Activated T-helper 1 cell treated with anti-CD3 and anti-CD28 coated beads, Interleukin-12 subunit alpha, Interleukin-12 subunit beta, Interleukin-2, Interleukin-4 antibody, amounts not matched to agents 30 ng/mL and 10 ng/mL and 1 ng/mL, durations not matched to agents 14 hours and 24 hours and 36 hours (primary cell): ENCODE data around the gene IGF2BP1. TPM values are rescaled to one million over a fixed set of nuclear protein-coding genes. Genes with fewer than 3 reads are reported as not detected.

Experiments
- DNase-seq: peaks from one replicate; pipeline ENCODE4 v3.0.0; 2021; ENCODE audit warnings: low spot score
- H3K27ac Mint-ChIP-seq: one replicate; pipeline ENCODE4 v1.8.0; 2021; ENCODE audit warnings: mild to moderate bottlenecking, mixed read lengths
- H3K27me3 Mint-ChIP-seq: one replicate; pipeline ENCODE4 v1.8.0; 2022; ENCODE audit warnings: mild to moderate bottlenecking, moderate library complexity, mixed read lengths; ENCODE audit not compliant: insufficient read depth
- H3K36me3 Mint-ChIP-seq: one replicate; pipeline ENCODE4 v1.8.0; 2021; ENCODE audit warnings: low read depth, mixed read lengths
- H3K4me1 Mint-ChIP-seq: one replicate; pipeline ENCODE4 v1.8.0; 2021; ENCODE audit warnings: low read depth, mixed read lengths
- H3K4me3 Mint-ChIP-seq: one replicate; pipeline ENCODE4 v1.8.0; 2021; ENCODE audit warnings: mild to moderate bottlenecking, moderate library complexity, mixed read lengths
- H3K9me3 Mint-ChIP-seq: one replicate; pipeline ENCODE4 v1.8.0; 2021; ENCODE audit warnings: mixed read lengths
- intact Hi-C: fragments of 100-400 bp; cut with micrococcal nuclease; formaldehyde crosslinking; loops from one replicate; pipeline ENCODE4 v1.15.1; 2024
- total RNA-seq: library from RNA; stranded (reverse); gene quantifications from 2 replicates; pipeline ENCODE4 v1.2.3, GENCODE V29; 2022

Gene IGF2BP1
- total RNA-seq, 1 donor from 2014 or later, result not detected

DNA sequence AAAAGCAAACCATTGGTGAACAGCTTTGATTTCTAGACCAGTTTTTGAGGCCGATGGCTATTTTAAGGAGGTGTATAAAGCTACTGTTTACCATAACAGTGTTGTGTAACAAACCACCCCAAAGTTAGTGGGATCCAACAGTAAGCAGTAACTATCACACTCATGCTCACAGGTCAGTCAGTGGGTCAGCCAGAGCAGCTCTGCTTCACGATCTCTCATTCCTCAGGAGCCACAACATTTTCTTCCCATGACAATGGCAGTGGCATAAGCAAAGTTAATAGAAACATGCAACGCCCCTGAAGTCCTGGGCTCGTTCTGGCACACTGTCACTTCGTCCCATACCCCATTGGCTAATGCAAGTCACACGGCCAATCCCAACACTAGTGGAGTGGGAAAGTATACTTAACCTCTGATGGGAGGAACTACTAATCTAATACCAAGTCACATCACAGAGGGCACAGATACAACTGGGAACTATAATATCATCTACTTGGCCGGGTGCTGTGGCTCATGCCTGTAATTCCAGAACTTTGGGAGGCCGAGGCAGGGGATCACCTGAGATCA lies 107.4 kb downstream of the IGF2BP1 start:
- H3K36me3 Mint-ChIP-seq, result no peaks in the 10 kb centered on the region
- H3K4me1 Mint-ChIP-seq, result no peaks in the 10 kb centered on the region
- peaks cover 10% of the 10 kb centered on the region for H3K27me3 Mint-ChIP-seq
- no peak overlapping the region for H3K27ac Mint-ChIP-seq
- H3K4me3 Mint-ChIP-seq, result no peak overlapping the region
- no peak for DNase-seq
- intact Hi-C loops, result no loop called here
- no peaks in the 10 kb centered on the region for H3K9me3 Mint-ChIP-seq

Other genes starting within 250 kb of the IGF2BP1 start
- not detected in 2 replicates for gene TTLL6, start 180.2 kb upstream of the IGF2BP1 start, total RNA-seq
- gene CALCOCO2, start 166.3 kb upstream of the IGF2BP1 start, total RNA-seq, result 50.3 and 57.9 TPM in 2 replicates
- 149 and 155 TPM in 2 replicates for gene ATP5MC1, start 104.6 kb upstream of the IGF2BP1 start, total RNA-seq
- gene UBE2Z, start 89.0 kb upstream of the IGF2BP1 start, total RNA-seq, result 88.8 and 91.5 TPM in 2 replicates
- 148 and 163 TPM in 2 replicates for gene SNF8, start 52.5 kb upstream of the IGF2BP1 start, total RNA-seq
- not detected in 2 replicates for gene GIP, start 28.8 kb upstream of the IGF2BP1 start, total RNA-seq
- gene B4GALNT2, start 135.4 kb downstream of the IGF2BP1 start, total RNA-seq, result 0.03 and 0.05 TPM in 2 replicates
- gene GNGT2, start 213.2 kb downstream of the IGF2BP1 start, total RNA-seq, result 16.5 and 18.4 TPM in 2 replicates
- 32.8 and 33.0 TPM in 2 replicates for gene ABI3, start 213.3 kb downstream of the IGF2BP1 start, total RNA-seq
- gene PHOSPHO1, start 233.4 kb downstream of the IGF2BP1 start, total RNA-seq, result 0.37 TPM in 1 of 2 replicates, not detected in the other